Activated naive CD8-positive, alpha-beta T cell treated with anti-CD3 and anti-CD28 coated beads, Interleukin-2, amount 50 U/mL, for 16 hours (primary cell): Measurements from ENCODE around the gene ARHGEF38.

ENCODE experiments used
- DNase-seq: peaks from one replicate; pipeline ENCODE4 v3.0.0-alpha.2; 2020; ENCODE audit warnings: low read depth, low spot score

The ARHGEF38 gene, protein sequence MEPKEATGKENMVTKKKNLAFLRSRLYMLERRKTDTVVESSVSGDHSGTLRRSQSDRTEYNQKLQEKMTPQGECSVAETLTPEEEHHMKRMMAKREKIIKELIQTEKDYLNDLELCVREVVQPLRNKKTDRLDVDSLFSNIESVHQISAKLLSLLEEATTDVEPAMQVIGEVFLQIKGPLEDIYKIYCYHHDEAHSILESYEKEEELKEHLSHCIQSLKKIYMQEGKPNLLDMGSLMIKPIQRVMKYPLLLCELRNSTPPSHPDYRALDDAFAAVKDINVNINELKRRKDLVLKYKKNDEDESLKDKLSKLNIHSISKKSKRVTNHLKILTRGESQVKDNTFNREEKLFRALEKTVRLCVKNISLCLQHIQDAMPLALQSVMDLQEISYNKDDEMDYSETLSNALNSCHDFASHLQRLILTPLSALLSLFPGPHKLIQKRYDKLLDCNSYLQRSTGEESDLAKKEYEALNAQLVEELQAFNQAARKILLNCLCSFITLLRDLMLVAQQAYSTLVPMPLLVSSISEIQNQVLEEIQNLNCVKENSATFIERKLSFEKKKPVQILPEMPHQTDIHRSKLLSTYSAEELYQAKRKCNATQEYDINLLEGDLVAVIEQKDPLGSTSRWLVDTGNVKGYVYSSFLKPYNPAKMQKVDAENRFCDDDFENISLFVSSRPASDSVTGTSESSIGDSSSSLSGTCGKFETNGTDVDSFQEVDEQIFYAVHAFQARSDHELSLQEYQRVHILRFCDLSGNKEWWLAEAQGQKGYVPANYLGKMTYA

DNA sequence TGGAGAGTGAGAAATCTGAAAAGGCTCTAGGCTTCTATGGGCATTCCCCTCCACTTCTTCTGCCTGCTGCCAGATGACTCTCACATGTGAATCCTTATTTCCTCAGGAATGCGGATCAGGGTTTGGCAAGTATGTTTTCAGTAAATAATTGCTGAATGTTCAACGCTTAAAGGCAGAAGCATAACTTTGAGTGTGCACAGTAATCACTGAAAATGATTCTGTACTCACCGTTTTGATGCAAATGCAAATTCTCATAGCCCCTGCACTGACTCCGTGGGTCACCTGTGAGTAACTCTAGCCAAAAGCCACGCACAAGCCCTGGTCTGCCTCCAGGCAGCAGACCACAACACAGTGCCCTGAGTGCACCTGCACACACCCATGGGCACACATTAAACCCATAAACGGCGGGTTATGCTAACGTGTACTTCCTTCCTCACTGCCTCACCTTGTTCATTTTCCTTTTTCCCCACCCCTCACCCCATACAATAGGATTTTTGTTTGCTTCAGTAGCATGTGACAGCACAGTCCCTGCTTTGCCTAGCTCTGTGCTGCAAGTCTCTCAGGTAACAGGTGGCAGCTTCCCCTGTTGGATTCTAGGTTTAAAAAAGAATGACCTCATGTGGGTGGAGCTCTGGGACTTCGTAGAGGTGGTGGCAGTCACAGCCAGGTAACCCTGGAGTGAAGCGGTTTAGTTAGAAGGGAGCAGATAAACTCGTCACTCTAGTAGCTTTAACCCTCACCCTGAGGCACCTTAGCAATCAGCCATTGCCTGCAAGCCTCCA is at the start of gene ARHGEF38:
ARHGEF38 (plus strand) TSS at position 656 of the 782 bp plus-strand sequence. CDS start 146 bp downstream, outside the sequence.
- DNase-seq: no peak

DNA sequence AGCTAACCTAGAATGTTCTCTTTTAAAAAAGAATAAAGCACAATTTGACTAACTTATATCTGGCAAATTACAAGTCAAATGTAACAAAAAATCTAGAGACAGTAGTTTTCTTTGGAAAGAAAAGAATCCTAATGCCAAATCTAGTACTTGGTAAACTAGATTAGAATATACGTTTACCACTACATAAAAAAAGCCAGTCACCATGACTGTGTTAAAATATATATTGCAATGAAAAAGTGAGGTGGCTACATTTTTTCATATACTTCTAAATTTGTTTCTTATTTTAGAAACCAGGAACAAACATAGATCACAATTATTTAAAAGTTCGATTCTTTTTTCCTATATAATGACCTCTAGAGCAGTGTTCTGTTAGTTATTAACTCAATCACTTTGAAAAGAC is 48.9 kb upstream of the ARHGEF38 start:
- no peak for DNase-seq

DNA sequence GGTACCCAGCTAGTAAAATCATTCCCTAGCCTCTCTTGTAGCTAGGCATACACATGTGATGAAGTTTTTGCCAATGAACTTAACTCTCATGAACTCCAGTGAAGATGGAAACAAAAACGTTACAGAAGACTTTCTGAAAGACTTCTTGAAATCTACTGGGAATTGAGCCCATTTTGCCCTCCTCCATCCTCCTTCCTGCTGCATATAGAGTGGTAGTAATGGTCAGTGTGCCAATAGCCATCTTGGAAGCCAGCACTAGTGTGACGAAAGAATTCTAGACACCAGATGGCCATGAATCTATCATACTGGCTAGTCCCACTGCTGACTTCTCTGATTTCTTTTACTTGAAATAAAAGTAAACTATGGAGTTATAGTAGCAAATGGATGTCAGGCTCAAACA is 47.7 kb upstream of the ARHGEF38 start:
- DNase-seq: no peak

- no peak for DNase-seq
Observed at GRCh38 chr4:105509291-105509690, 43.1 kb upstream of the ARHGEF38 start.

GRCh38 chr4:105509714-105510113 is 42.7 kb upstream of the ARHGEF38 start:
- DNase-seq: no peak

DNA sequence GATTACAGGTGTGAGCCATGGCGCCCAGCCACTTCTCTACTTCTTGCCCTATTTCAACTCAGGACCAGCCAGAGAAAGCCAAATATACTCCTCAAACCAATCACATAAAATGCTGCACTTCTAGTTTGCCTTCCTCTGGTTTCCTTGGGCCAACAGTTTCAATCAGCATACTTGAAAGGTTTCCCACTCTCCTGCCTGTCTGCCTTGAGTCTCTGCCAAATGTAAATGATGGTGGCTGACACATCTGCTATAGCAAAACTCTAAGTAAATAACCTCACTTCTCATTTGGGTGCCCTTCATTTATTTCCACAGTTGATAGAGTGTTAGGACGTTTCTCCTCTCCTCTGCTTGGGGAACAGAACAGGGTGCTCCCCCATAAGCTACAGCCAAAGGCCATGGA is 42.2 kb upstream of the ARHGEF38 start:
- DNase-seq: no peak

GRCh38 chr4:105520819-105521790 is 31.3 kb upstream of the ARHGEF38 start:
- no peak for DNase-seq

- no peak for DNase-seq
Observed at GRCh38 chr4:105526656-105527055, 25.8 kb upstream of the ARHGEF38 start.

DNA sequence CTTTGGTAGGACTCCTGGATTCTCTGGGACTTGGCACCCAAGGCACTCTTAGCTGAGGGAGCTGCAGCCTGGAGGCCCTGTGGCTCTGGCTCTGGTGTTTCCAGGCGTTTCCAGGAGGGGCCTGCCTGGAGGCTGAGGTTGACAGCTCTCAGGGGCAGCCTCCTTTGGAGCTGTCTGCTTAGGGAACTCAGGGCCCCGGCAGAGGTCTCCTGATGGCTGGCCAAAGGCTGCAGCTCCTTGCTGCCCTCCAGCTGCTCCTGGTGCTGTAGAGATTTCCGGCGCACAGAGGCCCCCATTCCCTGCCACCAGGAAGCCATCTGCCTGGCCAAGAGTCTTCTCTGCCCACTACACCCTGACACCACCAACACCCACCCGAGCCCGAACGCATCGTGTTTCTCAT is 25.3 kb upstream of the ARHGEF38 start:
- no peak for DNase-seq

GRCh38 chr4:105536601-105537000 is 15.8 kb upstream of the ARHGEF38 start:
- no peak for DNase-seq

DNA sequence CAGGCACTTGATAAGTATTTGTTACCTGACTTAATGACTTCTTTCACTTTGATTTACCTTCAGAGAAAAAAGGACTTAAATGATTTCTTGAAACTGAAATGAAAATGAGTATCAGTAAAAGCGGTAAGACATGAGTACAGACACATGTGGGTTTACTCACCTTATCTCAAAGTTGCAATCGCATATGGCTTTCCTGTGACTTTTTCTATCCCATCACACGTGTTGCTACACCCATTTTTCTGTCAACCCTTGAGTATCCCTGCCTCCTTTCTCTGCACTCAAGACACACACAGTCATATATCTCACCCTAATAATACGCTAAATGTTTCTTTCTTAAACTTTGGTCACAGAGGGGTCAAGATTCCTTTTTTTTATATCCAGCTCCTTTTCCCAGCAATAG is 11.0 kb upstream of the ARHGEF38 start:
- no peak for DNase-seq

DNA sequence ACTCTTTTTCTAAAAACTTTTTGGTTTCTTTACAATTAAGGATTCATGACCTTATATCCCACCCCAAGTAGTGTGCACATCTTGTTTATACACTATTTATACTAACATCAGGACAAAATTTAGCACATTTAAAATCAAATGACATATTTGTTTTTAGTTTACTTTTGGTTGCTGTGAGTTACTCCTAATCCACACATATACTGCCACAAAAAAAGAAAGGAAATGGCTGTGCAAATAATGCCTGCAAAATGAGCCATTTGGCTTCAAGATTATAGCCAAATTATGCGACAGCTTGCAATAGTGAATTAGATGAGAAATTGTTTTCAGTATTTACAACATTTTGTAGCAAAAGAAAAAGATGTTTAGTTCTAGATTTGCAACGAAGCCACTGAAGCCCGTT is 10.4 kb upstream of the ARHGEF38 start:
- DNase-seq: no peak

- no peak for DNase-seq
Observed at GRCh38 chr4:105543346-105543745, 9.1 kb upstream of the ARHGEF38 start.

DNA sequence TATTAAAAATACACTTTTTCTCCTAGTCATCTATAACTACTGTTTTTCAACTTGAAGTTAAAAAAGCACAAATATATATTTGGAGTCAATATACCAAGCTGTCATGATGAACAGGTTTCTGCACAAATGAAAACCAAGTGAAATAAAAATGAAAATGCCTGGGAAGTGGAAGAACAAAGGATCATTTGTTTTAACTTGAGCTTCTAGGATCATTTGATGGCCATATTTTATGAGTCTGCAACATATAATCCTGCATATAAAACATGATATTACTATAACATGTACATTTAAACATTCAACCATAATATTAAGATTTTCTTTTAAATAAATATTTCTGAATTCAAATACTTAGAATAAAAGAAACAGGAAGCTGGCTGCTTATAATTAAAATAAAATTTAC is 8.5 kb upstream of the ARHGEF38 start:
- DNase-seq: no peak

DNA sequence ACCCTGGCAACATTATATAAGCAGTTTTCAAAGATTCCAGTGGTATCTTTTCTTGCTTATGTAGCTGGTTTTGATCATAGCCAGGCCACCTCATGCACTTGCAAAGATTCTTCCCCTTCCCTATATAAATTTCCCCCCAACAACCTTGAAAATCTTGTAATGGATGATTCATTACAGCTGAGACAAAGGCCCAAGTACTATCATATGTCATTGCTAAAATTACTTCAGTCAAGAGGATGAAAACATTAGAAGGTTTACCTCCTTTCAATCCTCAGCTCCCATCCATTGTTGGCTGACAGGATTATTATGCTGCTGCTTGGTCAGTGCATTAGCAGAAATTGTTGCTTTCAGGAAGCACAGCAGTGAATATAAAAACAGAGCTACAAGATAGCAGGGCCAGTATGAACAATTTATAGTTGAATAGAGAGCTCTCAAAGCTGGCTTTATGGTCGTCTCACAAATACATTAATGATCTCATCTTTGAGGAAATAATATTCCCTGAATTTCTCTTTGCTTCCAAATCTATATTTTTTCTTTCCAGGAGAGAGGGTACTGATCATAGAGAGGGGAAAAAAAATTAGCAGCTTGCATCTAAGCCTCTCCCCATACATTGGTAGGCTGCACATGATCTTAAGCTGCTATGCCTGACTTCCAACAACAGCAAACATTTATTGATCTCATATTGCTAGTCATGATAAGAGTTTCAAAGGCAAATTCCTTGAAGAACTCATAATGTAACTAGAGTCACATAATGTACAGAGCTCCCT is 7.7 kb upstream of the ARHGEF38 start:
- no peak for DNase-seq

- no peak for DNase-seq
Observed at GRCh38 chr4:105546086-105546485, 6.3 kb upstream of the ARHGEF38 start.

- no peak for DNase-seq
Observed at GRCh38 chr4:105547769-105548168, 4.7 kb upstream of the ARHGEF38 start.

DNA sequence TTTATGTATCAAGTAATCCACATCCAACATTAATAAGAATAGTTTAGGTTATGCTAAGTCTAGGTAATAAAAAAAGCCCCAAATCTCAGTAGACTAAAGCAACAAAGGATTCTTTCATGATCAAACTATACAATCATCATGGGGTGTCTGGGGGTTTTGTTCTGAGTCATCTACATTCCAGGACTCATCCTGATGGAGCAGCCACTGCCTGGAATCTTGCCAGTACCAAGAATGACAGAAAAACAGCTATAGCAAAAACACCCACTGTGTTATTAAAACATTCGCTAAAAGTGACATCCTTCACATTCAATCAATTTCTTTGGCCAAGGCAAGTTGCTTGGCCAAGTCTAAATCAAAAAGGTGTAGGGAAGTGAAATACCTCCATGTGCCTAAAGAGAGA is 3.9 kb upstream of the ARHGEF38 start:
- DNase-seq: no peak

GRCh38 chr4:105550641-105551040 is 1.8 kb upstream of the ARHGEF38 start:
- DNase-seq: no peak

DNA sequence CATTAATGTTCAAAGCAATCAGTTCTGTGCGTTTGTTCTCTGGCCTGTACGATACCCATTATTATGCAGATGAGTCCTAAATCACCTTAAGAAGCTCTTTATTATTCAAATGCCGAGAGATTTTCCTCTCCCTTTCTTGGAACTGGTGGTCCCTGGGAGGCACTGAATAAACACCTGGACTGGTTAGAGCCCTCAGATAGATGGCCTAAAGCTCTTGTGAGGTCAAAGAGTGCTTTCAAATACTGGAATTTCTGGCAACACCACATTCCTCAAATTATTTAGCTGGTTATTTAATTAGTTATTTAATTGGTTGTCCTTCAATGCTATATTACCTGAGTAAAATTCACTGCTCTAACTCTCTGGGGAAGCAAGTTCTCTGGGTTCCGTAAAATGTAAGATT is 3.0 kb downstream of the ARHGEF38 start:
- no peak for DNase-seq
